ENCODE measurements around the gene ZNF217. TPM values are rescaled to one million over a fixed set of nuclear protein-coding genes. Genes with fewer than 3 reads are reported as not detected.
"Not testable (repeated sequence)": the region's sequence is repeated elsewhere in the genome, so short reads cannot be mapped to it uniquely, and the experiment has no call there.

The ZNF217 gene
- polyA plus RNA-seq, 3 donors = 10.5 to 41.5 (median 24.4) TPM

- Histone ChIP-seq H3K79me2 (ENCODE audit: insufficient read depth, low read length) (peaks cover 100% of the 10 kb centered on the region), H4K20me1 (ENCODE audit: insufficient read depth, low read length) (peaks cover 63% of the 10 kb centered on the region), H3K4me1 (ENCODE audit: control insufficient read depth in 1 of 2, insufficient read depth in 2 of 2, low read length in 2 of 2) (peaks cover 68 to 94% of the 10 kb centered on the region in 2 donors), H3K27ac (ENCODE audit: low read depth in 1 of 2, low read length in 2 of 2) (peak overlapping the region; percentile 59 to 89), H3K36me3 (replicated peaks in 1 of 2; ENCODE audit: control insufficient read depth in 1 of 2, insufficient read depth in 2 of 2, low read length in 2 of 2) (peaks cover 26 to 27% of the 10 kb centered on the region in 2 donors)
- Mint-ChIP-seq H3K4me1 (peaks cover 75% of the 10 kb centered on the region), H3K27ac (peak overlapping the region; percentile 77 to 94 (median 88)), H3K4me3 (peak overlapping the region in 1 of 2 donors; percentile 35), H3K36me3 (peaks cover 40% of the 10 kb centered on the region in 2 donors)
- H3K9ac ChIP-seq (ENCODE audit: insufficient read depth, low read length, poor library complexity, severe bottlenecking); H3K9me3 Mint-ChIP-seq; intact Hi-C loops (cut with micrococcal nuclease); H3K4me2 ChIP-seq (replicated peaks; ENCODE audit: extremely low read depth, low read length, poor library complexity, severe bottlenecking); H2AFZ ChIP-seq (ENCODE audit: insufficient read depth, low read depth, low read length, poor library complexity, severe bottlenecking); H3K9me3 ChIP-seq (replicated peaks in 1 of 2; ENCODE audit: control insufficient read depth in 1 of 2, insufficient read depth in 1 of 2, low read length in 2 of 2); H3K4me3 ChIP-seq (replicated peaks in 1 of 3; ENCODE audit: low read depth in 2 of 3, low read length in 3 of 3); H3K27me3 ChIP-seq (ENCODE audit: control insufficient read depth in 2 of 2, insufficient read depth in 2 of 2, low read length in 2 of 2); H3K27me3 Mint-ChIP-seq (ENCODE audit: low read depth in 3 of 3): not testable (repeated sequence)
- DNase-seq = peak in 2 of 3 donors; percentile 47 to 69
- WGBS (ENCODE audit: insufficient coverage) = no CpG with 5 or more reads among the region's 6 CpGs
Measured at GRCh38 chr20:53585004-53585569, 8.6 kb downstream of the ZNF217 start.

GRCh38 chr20:53584550-53584913 is 9.1 kb downstream of the ZNF217 start:
- H3K4me2 ChIP-seq (replicated peaks; ENCODE audit: extremely low read depth, low read length, poor library complexity, severe bottlenecking); DNase-seq; H3K9ac ChIP-seq (ENCODE audit: insufficient read depth, low read length, poor library complexity, severe bottlenecking); H3K27me3 ChIP-seq (ENCODE audit: control insufficient read depth in 2 of 2, insufficient read depth in 2 of 2, low read length in 2 of 2); H3K27me3 Mint-ChIP-seq (ENCODE audit: low read depth in 3 of 3); H3K9me3 Mint-ChIP-seq; H2AFZ ChIP-seq (ENCODE audit: insufficient read depth, low read depth, low read length, poor library complexity, severe bottlenecking); H3K9me3 ChIP-seq (replicated peaks in 1 of 2; ENCODE audit: control insufficient read depth in 1 of 2, insufficient read depth in 1 of 2, low read length in 2 of 2); H3K4me3 Mint-ChIP-seq; H3K4me3 ChIP-seq (replicated peaks in 1 of 3; ENCODE audit: low read depth in 2 of 3, low read length in 3 of 3): not testable (repeated sequence)
- Histone ChIP-seq H3K79me2 (ENCODE audit: insufficient read depth, low read length) (peaks cover 100% of the 10 kb centered on the region), H3K4me1 (ENCODE audit: control insufficient read depth in 1 of 2, insufficient read depth in 2 of 2, low read length in 2 of 2) (peaks cover 69 to 94% of the 10 kb centered on the region in 2 donors), H4K20me1 (ENCODE audit: insufficient read depth, low read length) (peaks cover 68% of the 10 kb centered on the region), H3K36me3 (replicated peaks in 1 of 2; ENCODE audit: control insufficient read depth in 1 of 2, insufficient read depth in 2 of 2, low read length in 2 of 2) (peaks cover 30% of the 10 kb centered on the region in 2 donors), H3K27ac (ENCODE audit: low read depth in 1 of 2, low read length in 2 of 2) (peak overlapping the region in 1 of 2 donors; percentile 89)
- intact Hi-C loops (cut with micrococcal nuclease) = loop anchor here in 1 of 2 donors (5.0 kb wide), 1 partner anchor 38 kb away; no protein-coding TSS in a partner anchor
- no CpG with 5 or more reads among the region's 3 CpGs for WGBS (ENCODE audit: insufficient coverage)
- Mint-ChIP-seq H3K4me1 (peaks cover 76% of the 10 kb centered on the region), H3K36me3 (peaks cover 42 to 44% of the 10 kb centered on the region in 2 donors), H3K27ac (peak overlapping the region in 4 of 7 donors; percentile 30 to 90 (median 64))

- not testable (repeated sequence) for H3K4me2 ChIP-seq (replicated peaks; ENCODE audit: extremely low read depth, low read length, poor library complexity, severe bottlenecking); H3K4me3 ChIP-seq (replicated peaks in 1 of 3; ENCODE audit: low read depth in 2 of 3, low read length in 3 of 3); H3K27me3 ChIP-seq (ENCODE audit: control insufficient read depth in 2 of 2, insufficient read depth in 2 of 2, low read length in 2 of 2); H3K9me3 Mint-ChIP-seq; H3K4me3 Mint-ChIP-seq; H3K9ac ChIP-seq (ENCODE audit: insufficient read depth, low read length, poor library complexity, severe bottlenecking); H2AFZ ChIP-seq (ENCODE audit: insufficient read depth, low read depth, low read length, poor library complexity, severe bottlenecking); H3K27me3 Mint-ChIP-seq (ENCODE audit: low read depth in 3 of 3); DNase-seq; H3K9me3 ChIP-seq (replicated peaks in 1 of 2; ENCODE audit: control insufficient read depth in 1 of 2, insufficient read depth in 1 of 2, low read length in 2 of 2)
- intact Hi-C loops (cut with micrococcal nuclease) = loop anchor here (2.0 to 5.0 kb wide), 2 partner anchors 27 to 38 kb away; no protein-coding TSS in a partner anchor
- peaks cover 75 to 94% of the 10 kb centered on the region in 2 donors for H3K4me1 ChIP-seq (ENCODE audit: control insufficient read depth in 1 of 2, insufficient read depth in 2 of 2, low read length in 2 of 2)
- peaks cover 75% of the 10 kb centered on the region for H4K20me1 ChIP-seq (ENCODE audit: insufficient read depth, low read length)
- H3K79me2 ChIP-seq (ENCODE audit: insufficient read depth, low read length) = peaks cover 100% of the 10 kb centered on the region
- H3K4me1 Mint-ChIP-seq = peaks cover 78% of the 10 kb centered on the region
- H3K36me3 Mint-ChIP-seq = peaks cover 42 to 48% of the 10 kb centered on the region in 2 donors
- 100% methylated on average over 1 of the region's 3 CpGs for WGBS (ENCODE audit: insufficient coverage)
- peaks cover 30% of the 10 kb centered on the region in 2 donors for H3K36me3 ChIP-seq (replicated peaks in 1 of 2; ENCODE audit: control insufficient read depth in 1 of 2, insufficient read depth in 2 of 2, low read length in 2 of 2)
- H3K27ac Mint-ChIP-seq = peak overlapping the region; percentile 78 to 96 (median 90)
- H3K27ac ChIP-seq (ENCODE audit: low read depth in 1 of 2, low read length in 2 of 2) = peak overlapping the region in 1 of 2 donors; percentile 89
Measured at GRCh38 chr20:53583660-53584549, 9.7 kb downstream of the ZNF217 start.

Measured in CD14-positive monocyte (primary cell).